ENCODE data around the gene SLC13A4.
"Not testable (repeated sequence)": the region's sequence is repeated elsewhere in the genome, so short reads cannot be mapped to it uniquely, and the experiment has no call there.

SLC13A4 gene, protein sequence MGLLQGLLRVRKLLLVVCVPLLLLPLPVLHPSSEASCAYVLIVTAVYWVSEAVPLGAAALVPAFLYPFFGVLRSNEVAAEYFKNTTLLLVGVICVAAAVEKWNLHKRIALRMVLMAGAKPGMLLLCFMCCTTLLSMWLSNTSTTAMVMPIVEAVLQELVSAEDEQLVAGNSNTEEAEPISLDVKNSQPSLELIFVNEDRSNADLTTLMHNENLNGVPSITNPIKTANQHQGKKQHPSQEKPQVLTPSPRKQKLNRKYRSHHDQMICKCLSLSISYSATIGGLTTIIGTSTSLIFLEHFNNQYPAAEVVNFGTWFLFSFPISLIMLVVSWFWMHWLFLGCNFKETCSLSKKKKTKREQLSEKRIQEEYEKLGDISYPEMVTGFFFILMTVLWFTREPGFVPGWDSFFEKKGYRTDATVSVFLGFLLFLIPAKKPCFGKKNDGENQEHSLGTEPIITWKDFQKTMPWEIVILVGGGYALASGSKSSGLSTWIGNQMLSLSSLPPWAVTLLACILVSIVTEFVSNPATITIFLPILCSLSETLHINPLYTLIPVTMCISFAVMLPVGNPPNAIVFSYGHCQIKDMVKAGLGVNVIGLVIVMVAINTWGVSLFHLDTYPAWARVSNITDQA

DNA sequence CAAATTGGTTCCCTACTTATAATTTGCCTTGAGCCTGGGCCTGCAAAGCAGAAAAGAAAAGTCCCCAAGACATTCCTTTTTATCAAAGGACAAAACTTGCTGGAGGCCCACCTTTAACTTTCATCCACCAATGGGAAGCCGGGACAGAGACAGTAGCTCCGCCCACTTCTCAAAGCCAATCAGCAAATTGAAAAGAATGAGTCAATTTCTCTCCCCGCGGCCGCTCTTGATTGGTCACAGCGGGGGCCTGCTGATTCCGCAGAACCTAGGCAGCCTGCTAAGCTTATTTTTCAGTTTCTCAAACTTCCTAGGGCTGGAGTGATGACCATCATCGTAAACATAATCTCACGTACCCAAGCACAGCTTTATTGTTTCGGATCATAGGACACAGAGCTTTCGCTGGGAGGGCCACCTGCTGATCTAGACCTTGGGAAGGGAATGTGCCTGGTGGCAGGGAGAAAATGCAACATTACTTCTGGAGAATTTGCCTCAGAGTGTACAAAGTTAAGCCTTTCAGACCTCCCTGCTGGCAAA lies at the start of gene SLC13A4:
TSS of gene SLC13A4 (minus strand) at position 51 of the 534 bp plus-strand sequence. CDS start 690 bp downstream, outside the sequence.
- no peak for FAIRE-seq

DNA sequence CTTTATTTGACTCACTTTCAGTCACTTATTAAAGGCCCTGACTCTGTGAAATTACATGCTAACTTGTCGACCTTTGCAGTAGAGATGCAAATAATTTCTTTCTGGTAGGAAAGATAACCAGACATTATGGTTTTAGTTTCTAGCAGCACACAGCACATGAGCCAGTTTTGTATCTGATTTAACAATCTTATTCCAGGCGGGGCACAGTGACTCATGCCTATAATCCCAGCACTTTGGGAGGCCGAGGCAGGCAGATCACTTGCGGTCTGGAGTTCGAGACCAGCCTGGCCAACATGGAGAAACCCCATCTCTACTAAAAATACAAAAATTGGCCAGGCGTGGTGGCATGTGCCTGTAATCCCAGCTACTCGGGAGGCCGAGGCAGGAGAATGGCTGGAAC lies 47.9 kb upstream of the SLC13A4 start:
- not testable (repeated sequence) for FAIRE-seq

DNA sequence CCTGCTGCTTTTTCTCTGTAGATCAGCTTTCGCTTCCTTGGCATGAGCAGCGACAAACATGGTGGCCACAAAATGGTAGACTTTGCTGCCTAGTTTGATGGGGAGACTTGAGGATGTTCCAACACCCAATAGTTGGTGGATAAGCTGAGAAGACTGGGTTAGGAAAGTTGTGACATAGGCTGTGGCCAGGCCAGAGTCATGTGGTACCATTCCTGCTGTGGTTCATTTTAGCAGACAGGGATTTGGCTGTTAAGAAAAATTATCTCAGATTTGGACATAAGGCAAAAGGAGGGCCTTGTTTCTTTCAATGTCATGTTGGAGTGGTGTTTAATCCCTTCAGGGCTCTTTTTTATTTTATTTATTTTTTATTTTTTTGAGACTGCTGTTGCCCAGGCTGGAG lies 47.2 kb upstream of the SLC13A4 start:
- no peak for FAIRE-seq

DNA sequence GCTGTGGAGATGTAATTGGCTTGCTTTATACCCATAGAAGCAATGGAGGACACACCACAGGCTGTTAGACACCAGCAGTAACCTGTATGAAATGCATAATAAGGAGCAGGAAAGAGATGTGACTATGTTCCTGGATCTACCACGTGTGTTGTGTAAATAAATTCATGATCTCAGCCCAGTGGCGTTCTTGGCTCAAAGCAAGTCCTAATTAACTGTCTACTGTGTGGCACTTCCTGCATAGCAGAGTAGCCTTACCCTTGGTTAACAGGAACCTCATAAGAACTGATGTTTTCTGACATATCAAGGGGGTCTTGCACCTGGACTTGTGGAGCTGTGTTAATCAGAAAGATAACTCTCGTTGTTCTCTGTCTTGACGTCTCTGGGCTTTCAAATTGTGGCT lies 46.3 kb upstream of the SLC13A4 start:
- FAIRE-seq = no peak

DNA sequence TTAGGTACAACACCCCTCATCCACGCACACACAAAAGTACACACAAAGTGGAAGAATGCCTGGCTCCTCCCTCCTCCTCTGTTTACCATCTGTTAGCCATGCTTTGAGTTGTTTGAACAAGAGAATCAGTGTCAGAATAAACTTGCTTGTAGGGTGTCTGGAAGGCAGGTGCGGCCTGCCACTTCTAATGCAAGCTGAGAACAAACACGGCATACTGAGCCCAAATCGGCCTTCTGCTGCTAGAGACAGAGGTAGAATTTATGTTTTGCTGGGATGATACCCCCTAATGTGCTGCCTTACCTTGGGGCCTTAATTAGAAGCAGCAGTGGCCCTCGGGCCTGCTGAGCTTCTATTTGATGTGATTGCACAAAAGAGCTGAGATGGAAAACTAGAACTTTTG lies 45.5 kb upstream of the SLC13A4 start:
- no peak for FAIRE-seq

DNA sequence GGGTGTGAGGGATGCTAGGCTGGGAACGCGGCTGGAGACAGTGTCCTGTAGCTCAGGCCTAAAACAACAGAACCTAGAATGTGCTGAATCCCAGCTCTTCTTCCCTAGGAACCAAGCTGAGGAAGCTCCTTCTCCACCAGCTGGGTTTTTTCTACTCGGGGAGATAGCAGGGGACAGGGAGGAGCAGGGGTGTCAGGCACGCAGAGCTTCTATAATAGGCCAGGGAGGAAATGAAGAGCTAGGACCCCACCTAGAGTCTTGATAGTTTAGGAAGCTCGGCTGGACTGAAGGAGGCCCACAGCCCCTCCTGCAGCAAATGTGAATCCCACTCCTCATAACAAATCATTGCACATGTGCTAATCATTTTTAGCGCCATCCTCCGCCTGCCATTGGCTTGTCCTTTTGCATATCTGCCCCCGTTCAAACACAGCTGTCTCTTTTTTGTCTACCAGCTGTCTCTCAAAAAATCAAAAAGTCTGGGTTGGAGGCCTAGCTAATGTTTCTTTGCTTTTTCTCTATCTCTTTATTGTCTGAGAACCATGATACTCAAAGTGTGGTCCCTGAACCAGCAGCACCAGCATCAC lies 44.7 kb upstream of the SLC13A4 start:
- no peak for FAIRE-seq

DNA sequence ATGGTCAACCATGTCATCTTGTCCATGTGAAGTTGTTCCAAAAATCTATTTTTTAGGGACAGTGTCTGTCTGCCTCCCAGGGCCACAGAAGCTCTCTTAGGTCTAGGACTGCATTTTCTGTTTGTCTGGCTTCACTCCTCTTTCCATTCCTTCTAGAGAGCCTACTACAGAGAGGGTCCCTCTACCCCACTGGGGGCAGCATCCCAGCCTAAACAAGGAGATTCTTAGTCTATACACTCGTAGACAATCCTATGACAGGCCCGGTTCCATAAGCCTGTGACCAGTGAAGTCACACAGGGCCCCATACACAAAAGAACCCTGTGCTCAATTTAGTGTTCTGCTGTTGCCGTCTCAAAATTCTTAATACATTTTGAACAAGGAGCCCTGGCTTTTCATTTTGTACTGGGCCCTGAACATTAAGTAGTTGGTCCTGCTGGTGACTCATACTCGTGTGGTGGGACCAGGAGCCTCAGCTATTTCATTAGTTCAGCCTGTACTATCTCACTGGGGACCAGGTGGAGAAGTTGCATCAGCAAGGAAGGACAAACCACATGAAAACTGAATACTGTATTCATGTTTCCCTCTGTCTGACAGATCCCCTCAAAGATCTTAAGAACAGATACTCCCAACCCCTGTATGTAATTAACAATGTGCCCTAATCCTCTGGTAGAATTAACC lies 44.1 kb upstream of the SLC13A4 start:
- FAIRE-seq = no peak

DNA sequence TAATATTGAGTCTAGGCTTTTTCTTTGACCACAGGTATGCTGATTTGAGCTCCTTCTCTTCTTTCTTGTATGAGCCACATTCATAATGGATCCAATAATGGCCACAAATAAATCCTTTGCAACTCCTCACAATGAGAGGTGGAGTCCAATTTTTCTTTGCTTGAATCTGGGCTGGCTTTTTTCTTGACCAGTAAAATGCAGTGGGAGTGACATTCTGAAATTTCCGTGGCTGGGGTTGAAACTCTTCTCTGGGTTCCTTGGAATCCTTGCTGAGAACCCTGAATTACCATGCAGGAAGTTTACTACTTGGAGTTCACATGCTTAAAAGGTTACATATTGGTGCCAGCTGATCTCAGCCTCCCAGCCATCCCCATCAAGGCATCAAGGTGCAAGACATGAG lies 43.1 kb upstream of the SLC13A4 start:
- FAIRE-seq = no peak

DNA sequence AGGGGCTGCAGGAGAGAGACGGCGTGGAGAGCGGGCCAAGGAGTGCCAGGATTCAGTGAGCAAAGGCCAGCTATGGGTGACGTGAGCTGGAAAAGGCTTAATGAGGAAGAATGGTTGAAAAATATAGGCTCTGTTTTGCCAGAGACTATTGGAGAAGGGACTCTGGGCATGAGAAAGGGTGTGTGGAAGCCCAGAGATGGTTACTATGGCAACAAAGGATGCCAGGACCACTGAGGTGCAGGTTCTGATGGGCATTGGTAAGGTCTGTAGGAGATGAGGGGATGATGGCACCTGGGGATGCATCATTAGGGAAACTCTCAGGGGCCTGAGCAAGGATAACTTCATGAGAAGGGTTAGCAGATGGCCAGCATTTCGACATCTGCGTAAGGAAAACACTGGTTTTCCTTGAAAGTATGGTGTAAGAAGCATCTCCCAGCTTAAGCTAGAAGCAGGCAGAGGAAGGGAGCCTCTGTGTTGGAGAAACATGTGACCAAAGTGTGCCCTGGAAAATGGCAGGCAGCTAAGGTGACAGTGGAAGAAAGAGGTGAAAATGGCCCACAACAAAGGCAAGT lies 42.2 kb upstream of the SLC13A4 start:
- no peak for FAIRE-seq

DNA sequence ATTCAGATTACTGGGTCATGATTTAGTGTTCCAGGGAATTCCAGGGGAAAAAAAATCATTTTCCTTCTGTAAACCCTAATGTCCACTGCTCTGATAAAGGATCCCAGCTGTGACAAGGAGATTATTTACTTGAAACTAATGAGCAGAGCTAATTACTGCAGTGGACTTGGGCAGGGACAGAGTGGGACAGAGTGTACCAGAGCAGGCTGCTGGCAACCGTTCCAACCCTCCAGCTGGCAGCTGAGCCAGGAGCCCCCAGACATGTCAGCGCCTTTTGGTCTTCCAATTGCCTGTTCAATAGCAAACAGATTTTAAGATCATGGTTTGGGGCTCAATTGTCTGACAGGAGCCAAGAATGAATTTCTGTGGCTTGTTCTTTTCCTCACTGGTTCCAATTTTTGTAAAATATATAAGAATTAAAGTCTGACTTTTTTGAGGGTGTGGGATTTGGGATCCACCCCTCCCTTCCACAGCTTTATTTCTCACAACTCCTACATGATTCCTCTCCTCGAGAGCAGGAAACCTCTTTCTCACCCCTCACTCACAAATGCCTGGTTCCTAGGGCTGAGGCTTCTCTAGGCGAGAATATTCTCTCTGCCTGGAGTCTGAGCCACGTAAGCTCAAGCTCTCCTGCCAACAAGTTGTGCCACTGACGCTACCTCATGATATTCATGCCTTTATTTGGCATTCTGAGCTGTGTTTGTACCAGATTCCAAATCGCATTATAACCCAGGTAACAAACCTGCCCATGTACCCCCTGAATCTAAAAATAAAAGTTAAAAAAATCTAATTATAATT lies 41.2 kb upstream of the SLC13A4 start:
- no peak for FAIRE-seq

DNA sequence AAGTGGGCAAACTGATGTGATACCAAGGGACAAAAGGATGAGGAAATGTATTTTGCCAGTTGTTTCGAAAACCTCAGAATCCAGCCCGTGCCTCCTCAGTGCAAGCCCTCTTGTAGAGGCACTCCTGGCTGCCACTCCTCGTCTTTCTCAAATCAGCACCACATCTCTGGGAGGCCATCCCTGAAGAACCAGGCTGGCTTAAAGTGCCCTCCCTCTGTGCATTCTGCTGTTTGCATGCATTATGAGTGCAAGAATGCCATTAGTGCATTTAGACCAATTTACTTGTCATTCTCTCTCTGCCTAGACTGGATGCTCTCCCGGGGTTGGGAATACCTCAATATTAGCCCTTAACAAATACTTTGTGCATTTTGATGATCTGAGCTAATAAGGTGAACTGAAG lies 40.5 kb upstream of the SLC13A4 start:
- no peak for FAIRE-seq

DNA sequence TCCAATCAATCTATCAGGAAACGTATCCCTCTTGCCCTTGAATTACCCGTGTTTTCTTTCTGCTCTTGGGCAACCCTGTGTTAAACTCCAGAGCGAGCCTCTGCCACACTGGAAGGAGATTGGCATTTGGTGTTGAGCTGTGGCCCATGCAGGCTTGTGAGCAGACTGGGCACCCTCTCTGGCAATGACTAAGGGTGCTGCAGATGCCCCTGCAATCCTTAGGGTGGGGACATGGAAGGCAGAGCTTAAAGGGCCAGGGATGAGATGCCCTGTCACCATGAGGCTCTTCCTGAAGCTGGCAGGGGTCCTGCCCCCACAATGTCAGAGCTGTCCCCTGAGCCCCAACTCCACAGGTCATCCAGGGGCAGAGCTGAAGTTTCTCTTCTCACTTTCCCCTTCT lies 40.1 kb upstream of the SLC13A4 start:
- FAIRE-seq = no peak

DNA sequence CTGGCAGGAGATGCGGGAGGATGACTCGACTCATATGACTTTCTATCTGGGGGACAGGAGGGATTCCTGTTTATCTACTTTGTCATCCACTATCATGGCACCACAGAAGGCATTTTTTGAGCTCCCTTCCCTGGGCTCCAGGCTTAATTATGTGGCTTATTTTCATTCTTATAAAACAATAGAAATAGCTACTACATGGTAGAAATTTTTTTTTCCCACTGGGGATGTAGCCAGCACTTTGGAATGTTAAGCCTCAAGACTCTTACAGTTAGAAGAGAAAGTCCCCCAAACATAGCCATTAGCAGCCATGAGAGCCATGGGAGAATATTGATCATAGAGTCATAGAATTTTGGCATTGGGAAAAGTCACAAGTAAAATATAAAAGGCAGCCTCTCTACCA lies 35.3 kb upstream of the SLC13A4 start:
- no peak for FAIRE-seq

DNA sequence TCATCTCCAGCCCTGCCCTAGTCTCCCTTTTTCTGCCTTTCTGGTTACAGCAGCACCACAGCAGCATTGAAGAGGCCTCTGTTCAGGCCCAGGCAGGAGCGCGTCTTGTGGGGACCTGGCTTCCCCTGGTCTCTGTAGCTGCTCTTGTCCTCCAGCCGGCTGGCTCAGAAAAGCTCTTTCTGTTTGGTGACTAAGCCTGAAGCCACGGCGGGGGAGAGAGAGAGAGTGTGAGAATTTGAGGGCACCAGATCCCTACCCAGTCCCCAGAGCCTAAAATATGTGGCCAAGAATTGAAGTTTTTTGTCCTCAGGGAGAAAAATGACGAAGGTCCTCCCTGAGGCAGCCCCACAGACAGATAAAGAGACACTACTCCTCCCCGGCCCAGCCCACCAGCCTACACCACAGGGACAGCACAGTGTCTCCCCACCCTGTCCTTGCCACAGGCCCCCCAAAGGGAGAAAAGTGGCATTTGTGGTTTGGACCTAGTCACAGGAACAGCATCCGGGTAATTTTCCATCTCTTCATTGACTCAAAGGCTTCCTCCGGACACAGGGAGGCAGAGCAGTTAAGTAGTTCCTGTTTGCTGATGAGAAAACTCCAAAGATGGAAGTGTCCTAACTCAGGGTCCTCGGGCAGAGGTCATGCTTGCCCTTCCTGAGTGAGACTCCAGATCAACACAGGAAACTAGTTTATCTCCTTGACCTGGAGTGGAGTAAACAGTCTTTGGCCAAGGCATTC lies 33.9 kb upstream of the SLC13A4 start:
- FAIRE-seq = no peak

DNA sequence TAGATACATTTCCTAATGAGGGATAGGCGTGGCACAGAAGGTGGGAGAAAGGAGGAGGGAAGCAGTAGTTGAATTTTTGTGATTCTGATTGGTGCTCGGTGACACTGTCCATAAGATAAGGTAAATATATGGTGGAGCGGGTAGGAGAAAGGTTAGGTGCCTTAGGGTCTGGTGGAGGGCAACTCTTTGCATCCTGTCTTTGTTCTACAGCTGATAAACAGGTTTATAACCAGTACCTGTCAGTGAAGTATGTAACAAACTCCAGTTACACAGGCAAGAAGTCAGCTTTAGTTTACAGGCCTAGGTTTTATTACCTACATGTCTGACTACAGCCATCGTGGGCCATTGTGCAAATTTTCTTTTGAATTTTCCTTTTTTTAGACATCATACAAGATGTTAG lies 31.5 kb upstream of the SLC13A4 start:
- FAIRE-seq = no peak

DNA sequence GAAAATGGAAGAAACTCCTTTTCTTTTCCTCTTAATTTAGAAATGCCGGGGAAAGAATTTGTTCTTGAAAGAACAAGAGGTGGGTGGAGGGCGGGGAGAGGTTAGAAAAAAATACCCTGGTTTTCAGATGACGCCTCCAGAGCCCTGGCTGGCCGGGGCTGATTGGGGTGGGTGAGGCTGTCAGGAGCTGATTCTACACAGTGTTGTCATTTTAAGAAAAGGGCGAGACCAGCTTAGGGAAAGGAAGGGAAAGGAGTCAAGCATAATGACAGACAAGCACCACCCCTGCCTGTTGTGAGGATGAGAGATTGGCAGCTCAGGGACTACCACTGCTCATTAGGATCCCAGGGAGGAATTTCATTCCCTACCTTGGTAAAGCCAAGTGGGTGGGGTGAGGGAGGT lies 30.5 kb upstream of the SLC13A4 start:
- no peak for FAIRE-seq

DNA sequence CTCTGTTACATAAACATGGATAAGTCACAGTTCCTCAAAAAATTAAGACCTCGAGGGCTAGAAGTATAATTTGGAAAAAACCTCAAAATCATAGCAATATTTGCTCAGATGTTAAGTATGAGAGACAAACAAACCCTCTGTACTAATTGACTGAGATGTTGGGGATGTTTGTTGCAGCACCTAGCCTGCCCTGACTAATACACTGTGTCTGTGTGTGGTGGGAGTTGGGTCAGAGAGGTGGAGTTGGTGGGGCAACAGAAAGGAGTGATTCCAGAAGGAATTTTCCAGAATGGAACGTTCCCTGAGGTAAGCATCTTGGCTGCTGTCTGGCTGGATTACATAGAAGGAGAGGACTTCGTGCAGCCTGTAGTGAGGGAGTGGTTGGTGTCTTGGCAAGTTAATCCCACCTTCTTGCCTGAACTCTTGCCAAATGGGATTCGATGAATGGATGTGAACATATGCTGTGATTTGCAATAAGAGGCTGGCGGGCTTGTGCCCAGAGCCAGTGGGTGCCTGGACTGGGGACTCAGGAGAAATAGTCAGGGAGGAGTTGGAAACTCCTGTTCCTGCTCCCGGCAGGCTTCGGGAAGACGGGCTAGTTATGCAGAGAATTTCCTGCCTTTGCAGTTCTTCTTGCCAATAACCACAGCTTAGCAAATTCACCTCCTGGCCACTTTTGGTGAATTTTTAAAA lies 29.9 kb upstream of the SLC13A4 start:
- FAIRE-seq = no peak

DNA sequence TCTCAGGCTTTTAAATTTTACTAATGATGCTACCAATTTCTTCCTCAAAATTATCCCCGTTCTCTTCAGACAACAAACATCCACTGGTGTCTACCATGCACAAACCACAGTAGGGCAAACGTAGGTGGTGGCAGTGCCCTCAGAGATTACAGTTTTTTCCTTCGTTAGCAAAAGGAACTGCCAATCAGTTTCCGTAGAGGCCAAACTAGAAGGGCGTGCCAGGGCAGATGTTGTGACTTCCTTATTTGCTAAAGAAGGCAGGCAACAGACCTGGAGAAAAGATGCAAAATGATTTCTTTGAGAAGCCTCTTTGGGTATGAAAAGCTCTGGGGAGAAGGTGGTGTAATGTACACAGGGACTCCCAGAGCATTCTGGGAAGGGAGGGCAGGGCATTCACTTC lies 28.2 kb upstream of the SLC13A4 start:
- FAIRE-seq = no peak

DNA sequence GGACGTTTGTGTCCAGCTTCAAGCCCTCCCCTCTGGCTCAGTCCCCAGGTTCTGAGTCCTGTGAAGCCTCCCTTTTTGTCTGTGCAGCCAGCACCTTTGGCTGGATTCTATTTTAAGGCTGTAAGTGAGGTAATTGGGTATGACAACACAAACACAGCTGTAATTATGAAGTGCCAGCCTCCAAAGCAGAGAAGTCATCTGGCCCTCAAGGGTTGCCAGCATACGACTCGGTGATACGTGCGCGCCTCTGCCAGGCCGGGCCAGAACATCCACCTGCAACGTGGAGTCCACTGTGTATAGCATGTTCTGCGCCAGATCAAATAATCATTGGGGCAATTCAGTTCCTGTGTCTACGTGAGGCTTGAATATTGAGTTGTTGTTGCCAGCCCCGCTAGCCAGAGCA lies 27.4 kb upstream of the SLC13A4 start:
- no peak for FAIRE-seq

DNA sequence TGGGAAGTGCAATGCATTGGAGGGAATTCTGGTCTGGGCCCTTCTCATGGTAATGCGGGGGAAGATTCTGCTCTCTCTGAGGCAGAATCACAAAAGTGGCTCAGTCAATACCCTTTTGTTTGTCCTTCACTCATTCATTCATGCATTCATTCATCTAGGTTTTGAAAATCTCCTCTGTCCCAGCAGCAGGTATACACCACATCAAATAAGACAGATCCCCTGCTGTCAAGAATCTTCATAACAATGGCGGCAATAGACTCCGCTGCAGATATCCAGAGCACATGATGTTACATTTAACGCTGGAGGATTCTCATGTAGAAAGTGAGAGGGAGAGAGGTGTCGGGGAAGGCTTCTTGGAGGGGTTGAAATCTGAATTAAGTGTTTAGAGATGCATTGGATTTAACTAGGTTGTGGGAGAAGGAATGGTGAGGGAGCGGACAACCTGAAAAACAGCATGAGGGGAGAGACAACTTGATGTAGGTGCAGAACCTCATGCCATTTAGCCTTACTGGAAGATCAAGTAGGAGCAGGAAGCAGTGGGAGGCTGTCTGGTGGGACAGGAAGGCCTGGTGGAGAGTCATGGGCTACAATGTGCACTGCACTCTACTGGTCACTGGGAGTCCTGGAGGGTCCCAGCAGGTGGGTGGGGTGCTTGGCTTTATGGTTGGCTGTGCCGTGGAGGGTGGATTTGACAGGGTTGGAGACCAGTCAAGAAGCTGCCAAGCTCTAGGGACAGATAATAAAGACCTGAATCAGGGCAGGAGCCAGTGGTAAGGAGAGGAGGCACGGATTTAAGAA lies 25.8 kb upstream of the SLC13A4 start:
- FAIRE-seq = no peak

All from G401.6 (cell line).